Vagina (tissue), 2 donors: ENCODE results near the gene RRH.

Experiments
- POLR2A ChIP-seq, 2 donors: fragments of 450-650 bp; IDR thresholded peaks; one replicate each; pipeline ENCODE4 v1.6.1; 2017; ENCODE audit warnings: antibody characterized with exemption in 2 of 2, mild to moderate bottlenecking in 2 of 2, moderate library complexity in 2 of 2
- POLR2AphosphoS5 ChIP-seq, 2 donors: sonication (generic); formaldehyde crosslinking; IDR thresholded peaks; one replicate each; pipeline ENCODE4 v1.9.0; 2017; ENCODE audit warnings: antibody characterized with exemption in 2 of 2, mild to moderate bottlenecking in 2 of 2, low read depth in 1 of 2; ENCODE audit not compliant: insufficient read depth in 1 of 2
- TF ChIP-seq, protein P1 (sequence below), 3 experiments: fragments of 450-650 bp in 2 of 3; fragments of 200-600 bp in 1 of 3; sonication (generic) in 1 of 3; IDR thresholded peaks; one replicate each; pipeline ENCODE4 v1.5.1; 2017 to 2019; ENCODE audit warnings: antibody characterized with exemption in 3 of 3, mild to moderate bottlenecking in 2 of 3, moderate library complexity in 2 of 3

DNA sequence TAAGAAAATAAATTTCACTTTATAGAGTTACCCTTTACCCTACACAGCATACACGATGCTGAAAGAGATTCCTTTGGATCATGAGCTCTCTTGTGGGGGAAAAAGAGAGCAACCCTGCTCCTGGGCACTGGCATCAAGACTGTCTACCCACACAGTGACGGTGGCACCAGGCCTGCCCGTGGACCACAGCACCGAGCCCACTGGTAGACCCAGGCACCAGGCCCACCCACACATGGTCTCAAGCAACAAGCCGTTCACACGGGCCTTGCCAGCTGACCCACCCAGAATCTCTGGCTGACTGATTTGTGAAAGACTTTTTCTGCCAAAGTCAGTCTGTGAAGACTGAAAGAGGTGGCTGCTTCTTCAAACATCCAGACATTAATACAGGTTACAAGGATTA lies 32.7 kb upstream of the RRH start:
- TF ChIP-seq, protein P1, sequence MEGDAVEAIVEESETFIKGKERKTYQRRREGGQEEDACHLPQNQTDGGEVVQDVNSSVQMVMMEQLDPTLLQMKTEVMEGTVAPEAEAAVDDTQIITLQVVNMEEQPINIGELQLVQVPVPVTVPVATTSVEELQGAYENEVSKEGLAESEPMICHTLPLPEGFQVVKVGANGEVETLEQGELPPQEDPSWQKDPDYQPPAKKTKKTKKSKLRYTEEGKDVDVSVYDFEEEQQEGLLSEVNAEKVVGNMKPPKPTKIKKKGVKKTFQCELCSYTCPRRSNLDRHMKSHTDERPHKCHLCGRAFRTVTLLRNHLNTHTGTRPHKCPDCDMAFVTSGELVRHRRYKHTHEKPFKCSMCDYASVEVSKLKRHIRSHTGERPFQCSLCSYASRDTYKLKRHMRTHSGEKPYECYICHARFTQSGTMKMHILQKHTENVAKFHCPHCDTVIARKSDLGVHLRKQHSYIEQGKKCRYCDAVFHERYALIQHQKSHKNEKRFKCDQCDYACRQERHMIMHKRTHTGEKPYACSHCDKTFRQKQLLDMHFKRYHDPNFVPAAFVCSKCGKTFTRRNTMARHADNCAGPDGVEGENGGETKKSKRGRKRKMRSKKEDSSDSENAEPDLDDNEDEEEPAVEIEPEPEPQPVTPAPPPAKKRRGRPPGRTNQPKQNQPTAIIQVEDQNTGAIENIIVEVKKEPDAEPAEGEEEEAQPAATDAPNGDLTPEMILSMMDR (IDR thresholded peaks at IDR 0.05), result no peak
- TF ChIP-seq POLR2A (IDR thresholded peaks at IDR 0.05) (no peak), POLR2AphosphoS5 (IDR thresholded peaks at IDR 0.05; ENCODE audit: insufficient read depth in 1 of 2, low read depth in 1 of 2) (no peak)
